Activated CD8-positive, alpha-beta T cell treated with anti-CD3 and anti-CD28 coated beads for 36 hours (primary cell): Measurements from ENCODE around the gene STARD5. TPM values are rescaled to one million over a fixed set of nuclear protein-coding genes. Genes with fewer than 3 reads are reported as not detected.
A peak's percentile ranks its signal among the peaks of the same experiment; 100 is the strongest.

ENCODE experiments used
- ATAC-seq: fragments of 200-7000 bp; cut with Tn5 transposase; one replicate; pipeline ENCODE4 v1.10.0; 2021; ENCODE audit warnings: mild to moderate bottlenecking, moderate library complexity
- CTCF ChIA-PET: fragments of 350-600 bp; sonication (Branson Sonifier 250); formaldehyde crosslinking; loops from one replicate; lab custom pipeline; 2021; ENCODE audit warnings: antibody characterized with exemption; lab: Charles Lee
- POLR2A ChIA-PET: fragments of 350-600 bp; sonication (Branson Sonifier 250); formaldehyde crosslinking; loops from one replicate; lab custom pipeline; 2021; ENCODE audit warnings: antibody characterized with exemption; lab: Charles Lee
- DNase-seq: peaks from one replicate; pipeline ENCODE4 v3.0.0-alpha.2; 2020
- H3K27ac Mint-ChIP-seq: one replicate; pipeline ENCODE4 v1.8.0; 2021; ENCODE audit warnings: mild to moderate bottlenecking, mixed read lengths
- H3K27me3 Mint-ChIP-seq: one replicate; pipeline ENCODE4 v1.8.0; 2021; ENCODE audit warnings: mixed read lengths
- H3K36me3 Mint-ChIP-seq: one replicate; pipeline ENCODE4 v1.8.0; 2021; ENCODE audit warnings: low read depth, mixed read lengths
- H3K4me1 Mint-ChIP-seq: one replicate; pipeline ENCODE4 v1.8.0; 2021; ENCODE audit warnings: low read depth, mixed read lengths
- H3K4me3 Mint-ChIP-seq: one replicate; pipeline ENCODE4 v1.8.0; 2021; ENCODE audit warnings: mild to moderate bottlenecking, moderate library complexity, mixed read lengths
- H3K9me3 Mint-ChIP-seq: one replicate; pipeline ENCODE4 v1.8.0; 2021; ENCODE audit warnings: mixed read lengths
- intact Hi-C: fragments of 100-400 bp; cut with micrococcal nuclease; formaldehyde crosslinking; loops from one replicate; pipeline ENCODE4 v1.10.0; 2022
- total RNA-seq, 2 experiments: library from RNA; stranded (reverse); gene quantifications; one replicate each; pipeline ENCODE4 v1.2.3, GENCODE V29; 2021
- TF ChIP-seq, protein P1 (sequence below): fragments of 200-600 bp; IDR thresholded peaks from one replicate; pipeline ENCODE4 v1.8.0; 2022; ENCODE audit warnings: antibody characterized with exemption, mild to moderate bottlenecking

The STARD5 gene
- total RNA-seq, 2 experiments from 2014 or later, result 6.7 to 6.9 TPM

DNA sequence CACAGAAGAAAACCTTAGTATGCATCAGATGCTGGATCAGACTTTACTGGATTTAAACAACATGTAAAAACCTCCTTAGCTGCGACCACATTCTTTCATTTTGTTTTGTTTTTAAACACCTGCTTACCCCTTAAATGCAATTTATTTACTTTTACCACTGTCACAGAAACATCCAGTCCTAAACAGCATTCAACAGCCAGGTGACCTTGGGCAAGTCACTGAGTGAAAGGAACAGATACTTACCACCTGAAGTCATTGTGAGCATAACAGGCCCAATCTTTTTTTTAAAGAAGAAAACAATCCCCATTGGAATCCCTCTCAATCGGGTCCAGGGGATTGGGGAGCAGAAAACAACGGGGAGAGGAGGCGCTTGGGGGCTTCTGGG lies 390 bp downstream of the STARD5 start:
- H3K9me3 Mint-ChIP-seq, result no peaks in the 10 kb centered on the region
- CTCF ChIA-PET, result interaction anchor here (0.9 to 2.6 kb wide), 8 partner anchors 15 to 77 kb away, joined by 3 to 20 read pairs (median 4); no protein-coding TSS in a partner anchor
- ATAC-seq (no peak), DNase-seq (no peak)
- intact Hi-C loops, result loop anchor here (5.0 kb wide), 1 partner anchor 51 kb away; no protein-coding TSS in a partner anchor
- POLR2A ChIA-PET, result interaction anchor here (0.8 to 4.7 kb wide), 5 partner anchors 9 to 31 kb away, joined by 3 to 29 read pairs (median 4); no protein-coding TSS in a partner anchor
- no peaks in the 10 kb centered on the region for H3K27me3 Mint-ChIP-seq
- TF ChIP-seq, protein P1, sequence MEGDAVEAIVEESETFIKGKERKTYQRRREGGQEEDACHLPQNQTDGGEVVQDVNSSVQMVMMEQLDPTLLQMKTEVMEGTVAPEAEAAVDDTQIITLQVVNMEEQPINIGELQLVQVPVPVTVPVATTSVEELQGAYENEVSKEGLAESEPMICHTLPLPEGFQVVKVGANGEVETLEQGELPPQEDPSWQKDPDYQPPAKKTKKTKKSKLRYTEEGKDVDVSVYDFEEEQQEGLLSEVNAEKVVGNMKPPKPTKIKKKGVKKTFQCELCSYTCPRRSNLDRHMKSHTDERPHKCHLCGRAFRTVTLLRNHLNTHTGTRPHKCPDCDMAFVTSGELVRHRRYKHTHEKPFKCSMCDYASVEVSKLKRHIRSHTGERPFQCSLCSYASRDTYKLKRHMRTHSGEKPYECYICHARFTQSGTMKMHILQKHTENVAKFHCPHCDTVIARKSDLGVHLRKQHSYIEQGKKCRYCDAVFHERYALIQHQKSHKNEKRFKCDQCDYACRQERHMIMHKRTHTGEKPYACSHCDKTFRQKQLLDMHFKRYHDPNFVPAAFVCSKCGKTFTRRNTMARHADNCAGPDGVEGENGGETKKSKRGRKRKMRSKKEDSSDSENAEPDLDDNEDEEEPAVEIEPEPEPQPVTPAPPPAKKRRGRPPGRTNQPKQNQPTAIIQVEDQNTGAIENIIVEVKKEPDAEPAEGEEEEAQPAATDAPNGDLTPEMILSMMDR, result no peak
- H3K27ac Mint-ChIP-seq, result peak overlapping the region; percentile 81
- peak overlapping the region; percentile 84 for H3K4me3 Mint-ChIP-seq
- H3K36me3 Mint-ChIP-seq, result peaks cover 16% of the 10 kb centered on the region
- peaks cover 37% of the 10 kb centered on the region for H3K4me1 Mint-ChIP-seq

DNA sequence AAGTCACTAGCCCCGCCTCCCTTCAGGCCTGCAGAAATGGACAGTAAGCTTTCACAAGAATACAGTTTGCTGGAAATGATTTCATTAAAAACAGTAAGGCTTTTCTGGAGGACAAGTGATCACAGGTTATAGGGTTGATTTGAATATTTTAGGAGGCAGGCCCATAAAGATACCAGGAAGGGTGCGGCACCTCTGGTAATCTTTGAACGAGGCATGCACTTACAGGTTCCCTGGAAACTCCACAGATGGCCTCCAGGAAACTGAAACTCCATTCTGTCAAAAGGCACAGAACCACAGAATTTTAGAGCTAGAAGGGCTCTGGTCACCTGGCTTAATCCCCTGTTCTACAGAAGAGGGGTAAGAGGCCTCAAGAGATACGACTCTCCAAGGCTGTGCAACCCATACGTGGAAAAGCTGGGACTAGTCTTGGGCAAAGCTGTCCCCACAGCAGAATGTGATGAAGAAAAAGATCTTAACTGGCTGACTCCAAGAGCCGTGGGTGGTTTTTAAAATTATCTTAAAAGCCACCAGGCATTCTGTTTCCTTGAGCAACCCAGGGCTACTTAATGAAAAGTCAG lies 1.2 kb downstream of the STARD5 start:
- DNase-seq (no peak), ATAC-seq (no peak)
- peak overlapping the region; percentile 58 for H3K4me3 Mint-ChIP-seq
- intact Hi-C loops, result loop anchor here (5.0 kb wide), 1 partner anchor 50 kb away; no protein-coding TSS in a partner anchor
- ChIA-PET POLR2A (interaction anchor here (0.8 to 4.7 kb wide), 3 partner anchors 13 to 26 kb away, joined by 3 to 29 read pairs (median 29); no protein-coding TSS in a partner anchor), CTCF (interaction anchor here (1.1 to 2.9 kb wide), 3 partner anchors 23 to 56 kb away, joined by 3 to 13 read pairs (median 12); no protein-coding TSS in a partner anchor)
- peak overlapping the region; percentile 51 for H3K27ac Mint-ChIP-seq
- no peaks in the 10 kb centered on the region for H3K9me3 Mint-ChIP-seq
- TF ChIP-seq, protein P1, result no peak
- H3K36me3 Mint-ChIP-seq, result peaks cover 16% of the 10 kb centered on the region
- H3K4me1 Mint-ChIP-seq, result peaks cover 37% of the 10 kb centered on the region
- no peaks in the 10 kb centered on the region for H3K27me3 Mint-ChIP-seq

DNA sequence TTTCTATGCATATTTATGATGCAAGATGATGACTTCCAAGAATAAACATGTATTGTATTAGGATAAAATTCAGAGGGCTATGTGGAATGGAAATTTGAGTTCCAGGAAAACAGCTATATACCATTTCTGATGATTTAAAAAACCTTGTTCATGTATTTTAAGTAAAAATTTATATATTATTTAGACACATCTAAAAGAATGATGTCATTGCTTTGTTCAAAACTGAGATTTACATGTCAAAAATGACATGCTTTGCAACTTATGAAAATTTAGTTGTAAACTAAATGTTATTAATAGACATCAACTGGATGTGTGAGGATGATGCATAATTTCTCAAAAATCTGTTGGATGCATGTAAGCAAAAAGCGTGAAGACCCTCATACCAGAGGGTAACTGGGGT lies 2.3 kb downstream of the STARD5 start:
- H3K27ac Mint-ChIP-seq, result no peak overlapping the region
- TF ChIP-seq, protein P1, result no peak
- peaks cover 30% of the 10 kb centered on the region for H3K4me1 Mint-ChIP-seq
- ATAC-seq (no peak), DNase-seq (no peak)
- H3K4me3 Mint-ChIP-seq, result no peak overlapping the region
- no peaks in the 10 kb centered on the region for H3K9me3 Mint-ChIP-seq
- CTCF ChIA-PET, result interaction anchor here (0.7 to 2.9 kb wide), 4 partner anchors 30 to 55 kb away, joined by 3 to 13 read pairs (median 8); no protein-coding TSS in a partner anchor
- intact Hi-C loops, result loop anchor here (5.0 kb wide), 1 partner anchor 49 kb away; no protein-coding TSS in a partner anchor
- H3K36me3 Mint-ChIP-seq, result peaks cover 17% of the 10 kb centered on the region
- H3K27me3 Mint-ChIP-seq, result no peaks in the 10 kb centered on the region
- POLR2A ChIA-PET, result interaction anchor here (0.8 to 4.7 kb wide), 3 partner anchors 12 to 25 kb away, joined by 3 to 29 read pairs (median 29); no protein-coding TSS in a partner anchor

DNA sequence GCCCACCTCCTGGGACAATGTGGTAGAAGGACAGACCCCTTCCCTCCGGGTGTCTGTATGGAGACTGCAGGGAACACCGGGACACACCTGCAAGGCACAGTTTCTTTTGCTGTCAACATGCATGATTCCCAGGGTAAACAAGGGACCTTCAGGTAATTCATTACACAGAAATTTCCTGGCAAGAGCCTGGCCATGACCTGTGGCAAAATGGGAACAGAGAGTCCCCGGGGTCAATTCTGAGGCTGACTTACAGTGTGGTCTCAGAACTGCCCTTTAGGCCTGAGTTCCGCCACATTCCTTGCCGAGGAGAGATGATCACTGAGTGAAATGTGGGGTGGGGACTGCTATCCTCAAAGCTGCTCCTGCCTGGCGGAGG lies 6.3 kb downstream of the STARD5 start:
- ATAC-seq (no peak), DNase-seq (no peak)
- TF ChIP-seq, protein P1, result no peak
- Mint-ChIP-seq H3K4me3 (no peak overlapping the region), H3K27me3 (no peaks in the 10 kb centered on the region), H3K36me3 (peaks cover 46% of the 10 kb centered on the region), H3K27ac (no peak overlapping the region), H3K9me3 (no peaks in the 10 kb centered on the region), H3K4me1 (peaks cover 44% of the 10 kb centered on the region)
- CTCF ChIA-PET, result interaction anchor here (1.0 kb wide), 1 partner anchor 9 kb away, joined by 3 read pairs; no protein-coding TSS in a partner anchor
- intact Hi-C loops, result loop anchor here (10.0 kb wide), 1 partner anchor 1353 kb away; no protein-coding TSS in a partner anchor
- POLR2A ChIA-PET, result no interaction called here

DNA sequence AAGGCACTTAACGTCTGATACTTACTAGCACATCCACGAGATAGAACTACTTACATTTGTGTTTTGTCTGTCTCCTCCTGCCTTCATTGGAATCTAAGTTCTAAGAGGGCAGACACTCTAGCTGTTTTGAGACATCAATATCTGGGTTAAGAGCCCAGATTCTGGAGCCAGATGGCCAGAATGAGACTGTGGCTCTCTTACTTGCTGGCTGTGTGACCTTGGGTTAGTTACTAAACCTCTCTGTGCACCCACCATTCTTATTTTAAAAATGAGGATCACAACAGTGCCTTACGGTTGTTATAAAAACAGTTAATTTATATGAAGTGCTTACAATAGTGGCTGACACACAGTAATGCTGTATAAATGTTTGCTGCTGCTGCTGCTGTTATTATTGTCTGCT lies 7.7 kb downstream of the STARD5 start:
- H3K27ac Mint-ChIP-seq, result peak overlapping the region; percentile 62
- ChIA-PET CTCF (no interaction called here), POLR2A (no interaction called here)
- H3K4me3 Mint-ChIP-seq, result no peak overlapping the region
- peaks cover 54% of the 10 kb centered on the region for H3K36me3 Mint-ChIP-seq
- no peaks in the 10 kb centered on the region for H3K27me3 Mint-ChIP-seq
- DNase-seq (no peak), ATAC-seq (no peak)
- H3K9me3 Mint-ChIP-seq, result no peaks in the 10 kb centered on the region
- TF ChIP-seq, protein P1, result no peak
- peaks cover 49% of the 10 kb centered on the region for H3K4me1 Mint-ChIP-seq
- intact Hi-C loops, result loop anchor here (10.0 kb wide), 1 partner anchor 1351 kb away; no protein-coding TSS in a partner anchor
